GM23338 (cell line): ENCODE measurements around the gene MEFV. TPM values are rescaled to one million over a fixed set of nuclear protein-coding genes. Genes with fewer than 3 reads are reported as not detected.

Source experiments
- ATAC-seq: fragments of 200-7000 bp; cut with Tn5 transposase; 3 replicates; pipeline ENCODE4 v1.9.1; 2020
- DNase-seq: peaks from one replicate; pipeline ENCODE4 v3.0.0-alpha.2; 2015; ENCODE audit warnings: low spot score
- H2AFZ ChIP-seq: fragments of 200-600 bp; sonication (generic); 2 replicates; pipeline ENCODE4 v1.8.0; 2016; ENCODE audit warnings: antibody characterized with exemption, mild to moderate bottlenecking, moderate library complexity
- H3F3A ChIP-seq: fragments of 200-600 bp; sonication (generic); replicated peaks from 2 replicates; pipeline ENCODE4 v1.8.0; 2017; ENCODE audit warnings: antibody characterized with exemption, mixed run types, low read depth
- H3K27ac ChIP-seq: fragments of 200-600 bp; sonication (generic); 2 replicates; pipeline ENCODE4 v1.6.1; 2016; ENCODE audit warnings: low read depth
- H3K27me3 ChIP-seq: fragments of 200-600 bp; sonication (generic); 2 replicates; pipeline ENCODE4 v1.8.0; 2016; ENCODE audit warnings: mild to moderate bottlenecking, mixed run types, moderate library complexity; ENCODE audit not compliant: insufficient read depth
- H3K36me3 ChIP-seq: fragments of 200-600 bp; sonication (generic); 2 replicates; pipeline ENCODE4 v1.8.0; 2016; ENCODE audit warnings: mild to moderate bottlenecking; ENCODE audit not compliant: insufficient read depth
- H3K4me1 ChIP-seq: fragments of 200-600 bp; sonication (generic); 2 replicates; pipeline ENCODE4 v1.8.0; 2016; ENCODE audit warnings: mild to moderate bottlenecking, moderate library complexity; ENCODE audit not compliant: insufficient read depth
- H3K4me2 ChIP-seq: fragments of 200-600 bp; sonication (generic); 2 replicates; pipeline ENCODE4 v1.7.1; 2017; ENCODE audit warnings: mixed run types
- H3K4me3 ChIP-seq: fragments of 200-600 bp; sonication (generic); 2 replicates; pipeline ENCODE4 v1.6.1; 2016; ENCODE audit warnings: mixed run types
- H3K79me2 ChIP-seq: fragments of 200-600 bp; sonication (generic); replicated peaks from 2 replicates; pipeline ENCODE4 v1.8.0; 2017; ENCODE audit warnings: mild to moderate bottlenecking; ENCODE audit not compliant: insufficient read depth
- H3K9me2 ChIP-seq: fragments of 200-600 bp; sonication (generic); 2 replicates; pipeline ENCODE4 v1.8.0; 2017; ENCODE audit not compliant: insufficient read depth
- H4K20me1 ChIP-seq: fragments of 200-600 bp; sonication (generic); replicated peaks from 2 replicates; pipeline ENCODE4 v1.8.0; 2017; ENCODE audit warnings: mild to moderate bottlenecking; ENCODE audit not compliant: insufficient read depth
- H3K27ac Mint-ChIP-seq: 2 replicates; pipeline ENCODE4 v1.8.0; 2020; ENCODE audit warnings: inconsistent platforms, mild to moderate bottlenecking, moderate library complexity, mixed read lengths
- H3K27me3 Mint-ChIP-seq: 3 replicates; pipeline ENCODE4 v1.8.0; 2022; ENCODE audit warnings: low read depth, mild to moderate bottlenecking, moderate library complexity, mixed read lengths, inconsistent platforms; ENCODE audit not compliant: insufficient read depth, poor library complexity
- H3K36me3 Mint-ChIP-seq: 3 replicates; pipeline ENCODE4 v1.8.0; 2021; ENCODE audit warnings: low read depth, mild to moderate bottlenecking, inconsistent platforms, moderate library complexity, mixed read lengths
- H3K4me1 Mint-ChIP-seq: 3 replicates; pipeline ENCODE4 v1.8.0; 2020; ENCODE audit warnings: mild to moderate bottlenecking, inconsistent platforms, mixed read lengths
- H3K4me3 Mint-ChIP-seq: 3 replicates; pipeline ENCODE4 v1.8.0; 2021; ENCODE audit warnings: moderate library complexity, mild to moderate bottlenecking, inconsistent platforms, mixed read lengths
- H3K9me3 Mint-ChIP-seq: 3 replicates; pipeline ENCODE4 v1.8.0; 2020; ENCODE audit warnings: moderate library complexity, mild to moderate bottlenecking, inconsistent platforms, mixed read lengths
- CREB1 ChIP-seq: fragments of 250-450 bp; sonication (Bioruptor Pico); IDR thresholded peaks from 2 replicates; pipeline ENCODE4 v1.5.0; 2020; ENCODE audit warnings: low read depth, mild to moderate bottlenecking, moderate library complexity
- EZH2phosphoT487 ChIP-seq: fragments of 200-600 bp; sonication (generic); IDR thresholded peaks from one replicate; pipeline ENCODE4 v1.8.1; 2018; ENCODE audit warnings: antibody characterized with exemption; ENCODE audit not compliant: unreplicated experiment
- JUNB ChIP-seq: IDR thresholded peaks from one replicate; pipeline ENCODE4 v1.6.1; 2016; ENCODE audit warnings: antibody characterized with exemption; ENCODE audit not compliant: unreplicated experiment
- POLR2AphosphoS5 ChIP-seq: IDR thresholded peaks from 2 replicates; pipeline ENCODE4 v1.6.1; 2016; ENCODE audit warnings: antibody characterized with exemption, low read depth
- STAT1 ChIP-seq: IDR thresholded peaks from one replicate; pipeline ENCODE4 v1.6.1; 2016; ENCODE audit warnings: antibody characterized with exemption; ENCODE audit not compliant: unreplicated experiment
- ZNF114 ChIP-seq: fragments of 250-450 bp; sonication (Bioruptor Pico); IDR thresholded peaks from 2 replicates; pipeline ENCODE4 v1.5.0; 2020; ENCODE audit warnings: mild to moderate bottlenecking, moderate library complexity
- polyA plus RNA-seq: library from polyadenylated mRNA; unstranded; fragments of >200 nt; fragmentation: Nextera tagmentation; extraction: Ambion mirVana; gene quantifications from 2 replicates; pipeline ENCODE4 v1.2.1, GENCODE V29; 2016
- total RNA-seq: library from RNA; depleted of rRNA; stranded (reverse); fragments of >200 nt; shearing (Covaris generic); gene quantifications from 2 replicates; pipeline ENCODE4 v1.2.3, GENCODE V29; 2014
- TF ChIP-seq, protein P1 (sequence below), 2 experiments: fragments of 200-600 bp in 1 of 2; sonication (generic) in 1 of 2; conservative IDR thresholded peaks; 2 replicates each; pipeline versions ENCODE4 v1.5.1 to v1.6.1; 2016 to 2017; ENCODE audit warnings: antibody characterized with exemption in 2 of 2, low read depth in 2 of 2, mild to moderate bottlenecking in 2 of 2, moderate library complexity in 1 of 2
- TF ChIP-seq, protein P2 (sequence below): fragments of 250-450 bp; sonication (Bioruptor Pico); IDR thresholded peaks from 2 replicates; pipeline ENCODE4 v1.5.0; 2020; ENCODE audit warnings: mild to moderate bottlenecking, moderate library complexity
- TF ChIP-seq, protein P3 (sequence below): IDR thresholded peaks from one replicate; pipeline ENCODE4 v1.6.1; 2018; ENCODE audit warnings: antibody characterized with exemption; ENCODE audit not compliant: unreplicated experiment

Gene MEFV
- total and polyA plus RNA-seq, 2 experiments from 2014 or later, result 0.07 TPM; not detected in 1

DNA sequence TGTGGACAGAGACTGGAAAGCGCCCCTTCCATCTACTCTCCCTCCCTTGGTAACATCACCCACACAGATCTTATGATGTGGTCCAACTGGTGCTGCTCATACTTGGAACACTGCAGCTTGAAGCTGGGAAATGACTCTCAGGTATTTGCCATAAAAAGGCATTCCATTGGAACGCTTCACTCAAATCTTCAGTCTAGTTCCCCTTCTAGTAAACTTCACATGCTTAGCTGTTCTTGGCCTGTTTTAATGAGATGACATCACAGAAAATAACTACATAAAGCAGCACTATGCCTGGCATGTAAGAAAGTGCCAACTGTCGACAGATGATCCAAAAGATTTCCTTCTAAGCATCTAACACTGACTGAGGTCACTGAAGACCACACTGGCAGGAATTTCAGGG, 36.2 kb upstream of the MEFV start:
- H3K4me1 ChIP-seq, result no peaks in the 10 kb centered on the region
- Mint-ChIP-seq H3K9me3 (peaks cover 85% of the 10 kb centered on the region), H3K36me3 (peaks cover 90% of the 10 kb centered on the region), H3K4me1 (no peaks in the 10 kb centered on the region; the same call in 2 of the 3 replicates), H3K4me3 (no peak overlapping the region; the same call in 2 of the 3 replicates), H3K27ac (no peak overlapping the region), H3K27me3 (peaks cover 20% of the 10 kb centered on the region)
- no peaks in the 10 kb centered on the region; the same call in 1 of the 2 replicates for H3F3A ChIP-seq
- H3K27ac ChIP-seq, result no peak overlapping the region
- DNase-seq (no peak), ATAC-seq (no peak)
- H3K9me2 ChIP-seq, result no peaks in the 10 kb centered on the region; the same call in 1 of the 2 replicates
- peaks cover 36% of the 10 kb centered on the region for H3K36me3 ChIP-seq
- peaks cover 50% of the 10 kb centered on the region for H3K79me2 ChIP-seq
- no peak overlapping the region for H3K4me2 ChIP-seq
- H3K27me3 ChIP-seq, result no peaks in the 10 kb centered on the region
- no peaks in the 10 kb centered on the region for H4K20me1 ChIP-seq
- TF ChIP-seq, protein P1, sequence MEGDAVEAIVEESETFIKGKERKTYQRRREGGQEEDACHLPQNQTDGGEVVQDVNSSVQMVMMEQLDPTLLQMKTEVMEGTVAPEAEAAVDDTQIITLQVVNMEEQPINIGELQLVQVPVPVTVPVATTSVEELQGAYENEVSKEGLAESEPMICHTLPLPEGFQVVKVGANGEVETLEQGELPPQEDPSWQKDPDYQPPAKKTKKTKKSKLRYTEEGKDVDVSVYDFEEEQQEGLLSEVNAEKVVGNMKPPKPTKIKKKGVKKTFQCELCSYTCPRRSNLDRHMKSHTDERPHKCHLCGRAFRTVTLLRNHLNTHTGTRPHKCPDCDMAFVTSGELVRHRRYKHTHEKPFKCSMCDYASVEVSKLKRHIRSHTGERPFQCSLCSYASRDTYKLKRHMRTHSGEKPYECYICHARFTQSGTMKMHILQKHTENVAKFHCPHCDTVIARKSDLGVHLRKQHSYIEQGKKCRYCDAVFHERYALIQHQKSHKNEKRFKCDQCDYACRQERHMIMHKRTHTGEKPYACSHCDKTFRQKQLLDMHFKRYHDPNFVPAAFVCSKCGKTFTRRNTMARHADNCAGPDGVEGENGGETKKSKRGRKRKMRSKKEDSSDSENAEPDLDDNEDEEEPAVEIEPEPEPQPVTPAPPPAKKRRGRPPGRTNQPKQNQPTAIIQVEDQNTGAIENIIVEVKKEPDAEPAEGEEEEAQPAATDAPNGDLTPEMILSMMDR (conservative IDR thresholded peaks at IDR 0.05; ENCODE audit: low read depth in 2 of 2), result no peak
- TF ChIP-seq, protein P2, sequence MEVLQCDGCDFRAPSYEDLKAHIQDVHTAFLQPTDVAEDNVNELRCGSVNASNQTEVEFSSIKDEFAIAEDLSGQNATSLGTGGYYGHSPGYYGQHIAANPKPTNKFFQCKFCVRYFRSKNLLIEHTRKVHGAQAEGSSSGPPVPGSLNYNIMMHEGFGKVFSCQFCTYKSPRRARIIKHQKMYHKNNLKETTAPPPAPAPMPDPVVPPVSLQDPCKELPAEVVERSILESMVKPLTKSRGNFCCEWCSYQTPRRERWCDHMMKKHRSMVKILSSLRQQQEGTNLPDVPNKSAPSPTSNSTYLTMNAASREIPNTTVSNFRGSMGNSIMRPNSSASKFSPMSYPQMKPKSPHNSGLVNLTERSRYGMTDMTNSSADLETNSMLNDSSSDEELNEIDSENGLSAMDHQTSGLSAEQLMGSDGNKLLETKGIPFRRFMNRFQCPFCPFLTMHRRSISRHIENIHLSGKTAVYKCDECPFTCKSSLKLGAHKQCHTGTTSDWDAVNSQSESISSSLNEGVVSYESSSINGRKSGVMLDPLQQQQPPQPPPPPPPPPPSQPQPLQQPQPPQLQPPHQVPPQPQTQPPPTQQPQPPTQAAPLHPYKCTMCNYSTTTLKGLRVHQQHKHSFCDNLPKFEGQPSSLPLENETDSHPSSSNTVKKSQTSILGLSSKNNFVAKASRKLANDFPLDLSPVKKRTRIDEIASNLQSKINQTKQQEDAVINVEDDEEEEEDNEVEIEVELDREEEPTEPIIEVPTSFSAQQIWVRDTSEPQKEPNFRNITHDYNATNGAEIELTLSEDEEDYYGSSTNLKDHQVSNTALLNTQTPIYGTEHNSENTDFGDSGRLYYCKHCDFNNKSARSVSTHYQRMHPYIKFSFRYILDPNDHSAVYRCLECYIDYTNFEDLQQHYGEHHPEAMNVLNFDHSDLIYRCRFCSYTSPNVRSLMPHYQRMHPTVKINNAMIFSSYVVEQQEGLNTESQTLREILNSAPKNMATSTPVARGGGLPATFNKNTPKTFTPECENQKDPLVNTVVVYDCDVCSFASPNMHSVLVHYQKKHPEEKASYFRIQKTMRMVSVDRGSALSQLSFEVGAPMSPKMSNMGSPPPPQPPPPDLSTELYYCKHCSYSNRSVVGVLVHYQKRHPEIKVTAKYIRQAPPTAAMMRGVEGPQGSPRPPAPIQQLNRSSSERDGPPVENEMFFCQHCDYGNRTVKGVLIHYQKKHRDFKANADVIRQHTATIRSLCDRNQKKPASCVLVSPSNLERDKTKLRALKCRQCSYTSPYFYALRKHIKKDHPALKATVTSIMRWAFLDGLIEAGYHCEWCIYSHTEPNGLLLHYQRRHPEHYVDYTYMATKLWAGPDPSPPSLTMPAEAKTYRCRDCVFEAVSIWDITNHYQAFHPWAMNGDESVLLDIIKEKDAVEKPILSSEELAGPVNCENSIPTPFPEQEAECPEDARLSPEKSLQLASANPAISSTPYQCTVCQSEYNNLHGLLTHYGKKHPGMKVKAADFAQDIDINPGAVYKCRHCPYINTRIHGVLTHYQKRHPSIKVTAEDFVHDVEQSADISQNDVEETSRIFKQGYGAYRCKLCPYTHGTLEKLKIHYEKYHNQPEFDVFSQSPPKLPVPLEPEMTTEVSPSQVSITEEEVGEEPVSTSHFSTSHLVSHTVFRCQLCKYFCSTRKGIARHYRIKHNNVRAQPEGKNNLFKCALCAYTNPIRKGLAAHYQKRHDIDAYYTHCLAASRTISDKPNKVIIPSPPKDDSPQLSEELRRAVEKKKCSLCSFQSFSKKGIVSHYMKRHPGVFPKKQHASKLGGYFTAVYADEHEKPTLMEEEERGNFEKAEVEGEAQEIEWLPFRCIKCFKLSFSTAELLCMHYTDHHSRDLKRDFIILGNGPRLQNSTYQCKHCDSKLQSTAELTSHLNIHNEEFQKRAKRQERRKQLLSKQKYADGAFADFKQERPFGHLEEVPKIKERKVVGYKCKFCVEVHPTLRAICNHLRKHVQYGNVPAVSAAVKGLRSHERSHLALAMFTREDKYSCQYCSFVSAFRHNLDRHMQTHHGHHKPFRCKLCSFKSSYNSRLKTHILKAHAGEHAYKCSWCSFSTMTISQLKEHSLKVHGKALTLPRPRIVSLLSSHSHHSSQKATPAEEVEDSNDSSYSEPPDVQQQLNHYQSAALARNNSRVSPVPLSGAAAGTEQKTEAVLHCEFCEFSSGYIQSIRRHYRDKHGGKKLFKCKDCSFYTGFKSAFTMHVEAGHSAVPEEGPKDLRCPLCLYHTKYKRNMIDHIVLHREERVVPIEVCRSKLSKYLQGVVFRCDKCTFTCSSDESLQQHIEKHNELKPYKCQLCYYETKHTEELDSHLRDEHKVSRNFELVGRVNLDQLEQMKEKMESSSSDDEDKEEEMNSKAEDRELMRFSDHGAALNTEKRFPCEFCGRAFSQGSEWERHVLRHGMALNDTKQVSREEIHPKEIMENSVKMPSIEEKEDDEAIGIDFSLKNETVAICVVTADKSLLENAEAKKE, result no peak
- TF ChIP-seq EZH2phosphoT487 (no peak), POLR2AphosphoS5 (no peak), ZNF114 (no peak), JUNB (no peak), STAT1 (no peak), CREB1 (no peak)
- TF ChIP-seq, protein P3, sequence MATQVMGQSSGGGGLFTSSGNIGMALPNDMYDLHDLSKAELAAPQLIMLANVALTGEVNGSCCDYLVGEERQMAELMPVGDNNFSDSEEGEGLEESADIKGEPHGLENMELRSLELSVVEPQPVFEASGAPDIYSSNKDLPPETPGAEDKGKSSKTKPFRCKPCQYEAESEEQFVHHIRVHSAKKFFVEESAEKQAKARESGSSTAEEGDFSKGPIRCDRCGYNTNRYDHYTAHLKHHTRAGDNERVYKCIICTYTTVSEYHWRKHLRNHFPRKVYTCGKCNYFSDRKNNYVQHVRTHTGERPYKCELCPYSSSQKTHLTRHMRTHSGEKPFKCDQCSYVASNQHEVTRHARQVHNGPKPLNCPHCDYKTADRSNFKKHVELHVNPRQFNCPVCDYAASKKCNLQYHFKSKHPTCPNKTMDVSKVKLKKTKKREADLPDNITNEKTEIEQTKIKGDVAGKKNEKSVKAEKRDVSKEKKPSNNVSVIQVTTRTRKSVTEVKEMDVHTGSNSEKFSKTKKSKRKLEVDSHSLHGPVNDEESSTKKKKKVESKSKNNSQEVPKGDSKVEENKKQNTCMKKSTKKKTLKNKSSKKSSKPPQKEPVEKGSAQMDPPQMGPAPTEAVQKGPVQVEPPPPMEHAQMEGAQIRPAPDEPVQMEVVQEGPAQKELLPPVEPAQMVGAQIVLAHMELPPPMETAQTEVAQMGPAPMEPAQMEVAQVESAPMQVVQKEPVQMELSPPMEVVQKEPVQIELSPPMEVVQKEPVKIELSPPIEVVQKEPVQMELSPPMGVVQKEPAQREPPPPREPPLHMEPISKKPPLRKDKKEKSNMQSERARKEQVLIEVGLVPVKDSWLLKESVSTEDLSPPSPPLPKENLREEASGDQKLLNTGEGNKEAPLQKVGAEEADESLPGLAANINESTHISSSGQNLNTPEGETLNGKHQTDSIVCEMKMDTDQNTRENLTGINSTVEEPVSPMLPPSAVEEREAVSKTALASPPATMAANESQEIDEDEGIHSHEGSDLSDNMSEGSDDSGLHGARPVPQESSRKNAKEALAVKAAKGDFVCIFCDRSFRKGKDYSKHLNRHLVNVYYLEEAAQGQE, result no peak
- H3K4me3 ChIP-seq, result no peak overlapping the region
- H2AFZ ChIP-seq, result no peak overlapping the region
